Activated naive CD8-positive, alpha-beta T cell (primary cell): ENCODE data around the gene TBC1D5.

Experiments
- H3K27ac Mint-ChIP-seq: one replicate; pipeline ENCODE4 v1.8.0; 2021; ENCODE audit warnings: mixed read lengths
- H3K27me3 Mint-ChIP-seq: one replicate; pipeline ENCODE4 v1.8.0; 2021; ENCODE audit warnings: mixed read lengths
- H3K36me3 Mint-ChIP-seq: one replicate; pipeline ENCODE4 v1.8.0; 2021; ENCODE audit warnings: mixed read lengths
- H3K4me1 Mint-ChIP-seq: one replicate; pipeline ENCODE4 v1.8.0; 2021; ENCODE audit warnings: low read depth, mixed read lengths
- H3K4me3 Mint-ChIP-seq: one replicate; pipeline ENCODE4 v1.8.0; 2021; ENCODE audit warnings: mild to moderate bottlenecking, mixed read lengths
- H3K9me3 Mint-ChIP-seq: one replicate; pipeline ENCODE4 v1.8.0; 2021; ENCODE audit warnings: low read depth, mixed read lengths

Gene TBC1D5

GRCh38 chr3:17302170-17302569 lies 440.3 kb downstream of the TBC1D5 start:
- Mint-ChIP-seq H3K9me3 (no peaks in the 10 kb centered on the region), H3K4me3 (no peak overlapping the region), H3K4me1 (peaks cover 15% of the 10 kb centered on the region), H3K36me3 (peaks cover 6% of the 10 kb centered on the region), H3K27me3 (no peaks in the 10 kb centered on the region), H3K27ac (no peak overlapping the region)

- Mint-ChIP-seq H3K9me3 (no peaks in the 10 kb centered on the region), H3K27ac (no peak overlapping the region), H3K36me3 (peaks cover 11% of the 10 kb centered on the region), H3K4me1 (peaks cover 15% of the 10 kb centered on the region), H3K27me3 (no peaks in the 10 kb centered on the region), H3K4me3 (no peak overlapping the region)
These were observed 441.2 kb downstream of the TBC1D5 start for GRCh38 chr3:17301271-17301670.

GRCh38 chr3:17300441-17300840 lies 442.0 kb downstream of the TBC1D5 start:
- peak overlapping the region; percentile 86 for H3K27ac Mint-ChIP-seq
- H3K9me3 Mint-ChIP-seq = no peaks in the 10 kb centered on the region
- peaks cover 14% of the 10 kb centered on the region for H3K36me3 Mint-ChIP-seq
- peaks cover 16% of the 10 kb centered on the region for H3K4me1 Mint-ChIP-seq
- H3K27me3 Mint-ChIP-seq = no peaks in the 10 kb centered on the region
- peak overlapping the region; percentile 65 for H3K4me3 Mint-ChIP-seq

- peaks cover 13% of the 10 kb centered on the region for H3K36me3 Mint-ChIP-seq
- no peaks in the 10 kb centered on the region for H3K27me3 Mint-ChIP-seq
- H3K27ac Mint-ChIP-seq = no peak overlapping the region
- H3K4me1 Mint-ChIP-seq = peaks cover 16% of the 10 kb centered on the region
- H3K4me3 Mint-ChIP-seq = no peak overlapping the region
- no peaks in the 10 kb centered on the region for H3K9me3 Mint-ChIP-seq
These were observed 444.4 kb downstream of the TBC1D5 start for GRCh38 chr3:17298038-17298437.

- Mint-ChIP-seq H3K4me1 (peaks cover 2% of the 10 kb centered on the region), H3K4me3 (no peak overlapping the region), H3K9me3 (no peaks in the 10 kb centered on the region), H3K36me3 (peaks cover 26% of the 10 kb centered on the region), H3K27me3 (no peaks in the 10 kb centered on the region), H3K27ac (no peak overlapping the region)
These were observed 449.9 kb downstream of the TBC1D5 start for GRCh38 chr3:17292556-17292955.

- no peak overlapping the region for H3K27ac Mint-ChIP-seq
- no peaks in the 10 kb centered on the region for H3K27me3 Mint-ChIP-seq
- peaks cover 21% of the 10 kb centered on the region for H3K36me3 Mint-ChIP-seq
- H3K4me3 Mint-ChIP-seq = no peak overlapping the region
- peaks cover 2% of the 10 kb centered on the region for H3K4me1 Mint-ChIP-seq
- H3K9me3 Mint-ChIP-seq = no peaks in the 10 kb centered on the region
These were observed 451.5 kb downstream of the TBC1D5 start for GRCh38 chr3:17290894-17291293.

- no peak overlapping the region for H3K4me3 Mint-ChIP-seq
- H3K36me3 Mint-ChIP-seq = peaks cover 13% of the 10 kb centered on the region
- no peak overlapping the region for H3K27ac Mint-ChIP-seq
- H3K9me3 Mint-ChIP-seq = no peaks in the 10 kb centered on the region
- no peaks in the 10 kb centered on the region for H3K27me3 Mint-ChIP-seq
- no peaks in the 10 kb centered on the region for H3K4me1 Mint-ChIP-seq
These were observed 453.5 kb downstream of the TBC1D5 start for GRCh38 chr3:17288839-17289399.

- Mint-ChIP-seq H3K27ac (no peak overlapping the region), H3K36me3 (peaks cover 15% of the 10 kb centered on the region), H3K4me1 (no peaks in the 10 kb centered on the region), H3K9me3 (no peaks in the 10 kb centered on the region), H3K4me3 (no peak overlapping the region), H3K27me3 (no peaks in the 10 kb centered on the region)
These were observed 455.3 kb downstream of the TBC1D5 start for GRCh38 chr3:17287006-17287689.

GRCh38 chr3:17278006-17278405 lies 464.4 kb downstream of the TBC1D5 start:
- Mint-ChIP-seq H3K27ac (no peak overlapping the region), H3K27me3 (no peaks in the 10 kb centered on the region), H3K4me1 (peaks cover 1% of the 10 kb centered on the region), H3K36me3 (peaks cover 13% of the 10 kb centered on the region), H3K4me3 (no peak overlapping the region), H3K9me3 (no peaks in the 10 kb centered on the region)

- Mint-ChIP-seq H3K4me3 (no peak overlapping the region), H3K36me3 (no peaks in the 10 kb centered on the region), H3K27ac (no peak overlapping the region), H3K4me1 (no peaks in the 10 kb centered on the region), H3K27me3 (no peaks in the 10 kb centered on the region), H3K9me3 (no peaks in the 10 kb centered on the region)
These were observed 475.6 kb downstream of the TBC1D5 start for GRCh38 chr3:17266846-17267245.

- Mint-ChIP-seq H3K36me3 (peaks cover 2% of the 10 kb centered on the region), H3K27ac (no peak overlapping the region), H3K4me3 (no peak overlapping the region), H3K9me3 (no peaks in the 10 kb centered on the region), H3K4me1 (no peaks in the 10 kb centered on the region), H3K27me3 (no peaks in the 10 kb centered on the region)
These were observed 480.6 kb downstream of the TBC1D5 start for GRCh38 chr3:17261627-17262369.

GRCh38 chr3:17260257-17260656 lies 482.2 kb downstream of the TBC1D5 start:
- Mint-ChIP-seq H3K4me1 (no peaks in the 10 kb centered on the region), H3K9me3 (no peaks in the 10 kb centered on the region), H3K27me3 (no peaks in the 10 kb centered on the region), H3K27ac (no peak overlapping the region), H3K36me3 (peaks cover 2% of the 10 kb centered on the region), H3K4me3 (no peak overlapping the region)

GRCh38 chr3:17259685-17260084 lies 482.7 kb downstream of the TBC1D5 start:
- H3K9me3 Mint-ChIP-seq = no peaks in the 10 kb centered on the region
- H3K27ac Mint-ChIP-seq = no peak overlapping the region
- peaks cover 2% of the 10 kb centered on the region for H3K36me3 Mint-ChIP-seq
- H3K27me3 Mint-ChIP-seq = no peaks in the 10 kb centered on the region
- H3K4me1 Mint-ChIP-seq = no peaks in the 10 kb centered on the region
- H3K4me3 Mint-ChIP-seq = no peak overlapping the region

- Mint-ChIP-seq H3K27ac (no peak overlapping the region), H3K9me3 (no peaks in the 10 kb centered on the region), H3K27me3 (no peaks in the 10 kb centered on the region), H3K4me3 (no peak overlapping the region), H3K36me3 (peaks cover 2% of the 10 kb centered on the region), H3K4me1 (no peaks in the 10 kb centered on the region)
These were observed 483.5 kb downstream of the TBC1D5 start for GRCh38 chr3:17258823-17259436.

GRCh38 chr3:17257269-17257668 lies 485.2 kb downstream of the TBC1D5 start:
- peaks cover 5% of the 10 kb centered on the region for H3K36me3 Mint-ChIP-seq
- H3K4me1 Mint-ChIP-seq = no peaks in the 10 kb centered on the region
- no peak overlapping the region for H3K27ac Mint-ChIP-seq

More at GRCh38 chr3:17257269-17257668, 485.2 kb downstream of the TBC1D5 start:
- Mint-ChIP-seq H3K4me3 (no peak overlapping the region), H3K27me3 (no peaks in the 10 kb centered on the region), H3K9me3 (no peaks in the 10 kb centered on the region)
